MM.1S (cell line): Measurements from ENCODE around the gene RBPMS2.

Experiments
- DNase-seq: peaks from one replicate; pipeline ENCODE4 v3.0.0-alpha.2; 2015
- H2AFZ ChIP-seq: fragments of 300-600 bp; sonication (generic); 2 replicates; pipeline ENCODE4 v1.6.0; 2016; ENCODE audit warnings: antibody characterized with exemption, low read length
- H3F3A ChIP-seq: fragments of 300-600 bp; sonication (generic); 2 replicates; pipeline ENCODE4 v1.6.1; 2016; ENCODE audit warnings: mild to moderate bottlenecking, antibody characterized with exemption, low read length, moderate library complexity, mixed read lengths; ENCODE audit not compliant: insufficient read depth
- H3K27ac ChIP-seq: fragments of 300-600 bp; sonication (generic); 2 replicates; pipeline ENCODE4 v1.5.1; 2016; ENCODE audit warnings: mild to moderate bottlenecking, low read length
- H3K27me3 ChIP-seq: fragments of 300-600 bp; sonication (generic); replicated peaks from 2 replicates; pipeline ENCODE4 v1.6.0; 2016; ENCODE audit warnings: low read length; ENCODE audit not compliant: insufficient read depth
- H3K36me3 ChIP-seq: fragments of 300-600 bp; sonication (generic); replicated peaks from 2 replicates; pipeline ENCODE4 v1.6.1; 2016; ENCODE audit warnings: mild to moderate bottlenecking, low read length, mixed read lengths; ENCODE audit not compliant: insufficient read depth
- H3K4me1 ChIP-seq: fragments of 300-600 bp; sonication (generic); 2 replicates; pipeline ENCODE4 v1.6.1; 2016; ENCODE audit warnings: low read length, mixed read lengths
- H3K4me2 ChIP-seq: fragments of 300-600 bp; sonication (generic); 2 replicates; pipeline ENCODE4 v1.6.0; 2016; ENCODE audit warnings: low read depth, low read length
- H3K4me3 ChIP-seq: fragments of 300-600 bp; sonication (generic); 2 replicates; pipeline ENCODE4 v1.5.1; 2016; ENCODE audit warnings: low read length, mixed read lengths
- H3K79me2 ChIP-seq: fragments of 300-600 bp; sonication (generic); 2 replicates; pipeline ENCODE4 v1.6.1; 2016; ENCODE audit warnings: mixed run types, low read length, mixed read lengths
- H3K9ac ChIP-seq: fragments of 300-600 bp; sonication (generic); 2 replicates; pipeline ENCODE4 v1.6.1; 2016; ENCODE audit warnings: low read length, mixed read lengths
- H3K9me2 ChIP-seq: fragments of 300-600 bp; sonication (generic); replicated peaks from 2 replicates; pipeline ENCODE4 v1.6.1; 2016; ENCODE audit warnings: mild to moderate bottlenecking, low read length, mixed read lengths; ENCODE audit not compliant: insufficient read depth
- H3K9me3 ChIP-seq: fragments of 300-600 bp; sonication (generic); replicated peaks from 2 replicates; pipeline ENCODE4 v1.6.1; 2016; ENCODE audit warnings: mild to moderate bottlenecking, low read length, mixed read lengths; ENCODE audit not compliant: insufficient read depth
- H4K20me1 ChIP-seq: fragments of 300-600 bp; sonication (generic); 2 replicates; pipeline ENCODE4 v1.6.1; 2016; ENCODE audit warnings: mild to moderate bottlenecking, low read length, moderate library complexity, mixed read lengths; ENCODE audit not compliant: insufficient read depth
- EZH2 ChIP-seq: fragments of 300-600 bp; sonication (generic); optimal IDR thresholded peaks from 2 replicates; pipeline ENCODE3; 2017; ENCODE audit warnings: low read depth, mild to moderate bottlenecking, antibody characterized with exemption, low read length, mixed read lengths
- EZH2phosphoT487 ChIP-seq: fragments of 300-600 bp; sonication (generic); IDR thresholded peaks from 2 replicates; pipeline ENCODE4 v1.6.1; 2018; ENCODE audit warnings: antibody characterized with exemption, low read length
- TF ChIP-seq, protein P1 (sequence below): fragments of 300-600 bp; sonication (generic); IDR thresholded peaks from 2 replicates; pipeline ENCODE4 v1.5.1; 2016; ENCODE audit warnings: antibody characterized with exemption, low read length, mixed read lengths

The RBPMS2 gene

DNA sequence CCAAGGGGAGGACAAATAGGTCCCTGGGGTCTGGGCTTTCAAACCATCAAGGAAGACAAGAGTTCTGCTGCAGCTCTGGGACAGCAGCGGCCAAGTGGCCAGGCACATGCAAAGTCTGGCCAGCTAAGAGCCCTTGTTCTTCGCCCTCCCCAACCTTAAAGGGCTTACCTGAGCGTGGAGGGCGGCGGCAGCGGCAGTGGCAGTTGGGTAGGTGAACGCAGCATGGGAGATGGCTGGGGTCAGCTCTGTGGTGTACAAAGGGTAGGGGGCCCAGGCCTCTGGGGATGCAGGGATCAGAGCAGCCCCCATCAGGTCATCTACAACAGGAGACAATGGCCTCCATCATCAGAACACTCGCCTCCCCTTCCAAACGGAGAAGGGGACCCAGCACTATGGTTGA, 27.1 kb downstream of the RBPMS2 start:
- Histone ChIP-seq H3F3A (no peaks in the 10 kb centered on the region), H3K79me2 (no peaks in the 10 kb centered on the region), H3K9me3 (no peaks in the 10 kb centered on the region), H2AFZ (no peak overlapping the region), H3K4me3 (no peak overlapping the region), H3K4me2 (no peak overlapping the region), H3K4me1 (no peaks in the 10 kb centered on the region), H3K9ac (no peak overlapping the region), H3K27ac (no peak overlapping the region), H3K9me2 (no peaks in the 10 kb centered on the region), H3K27me3 (peaks cover 17% of the 10 kb centered on the region), H4K20me1 (no peaks in the 10 kb centered on the region), H3K36me3 (no peaks in the 10 kb centered on the region)
- TF ChIP-seq EZH2phosphoT487 (no peak), EZH2 (no peak)
- TF ChIP-seq, protein P1, sequence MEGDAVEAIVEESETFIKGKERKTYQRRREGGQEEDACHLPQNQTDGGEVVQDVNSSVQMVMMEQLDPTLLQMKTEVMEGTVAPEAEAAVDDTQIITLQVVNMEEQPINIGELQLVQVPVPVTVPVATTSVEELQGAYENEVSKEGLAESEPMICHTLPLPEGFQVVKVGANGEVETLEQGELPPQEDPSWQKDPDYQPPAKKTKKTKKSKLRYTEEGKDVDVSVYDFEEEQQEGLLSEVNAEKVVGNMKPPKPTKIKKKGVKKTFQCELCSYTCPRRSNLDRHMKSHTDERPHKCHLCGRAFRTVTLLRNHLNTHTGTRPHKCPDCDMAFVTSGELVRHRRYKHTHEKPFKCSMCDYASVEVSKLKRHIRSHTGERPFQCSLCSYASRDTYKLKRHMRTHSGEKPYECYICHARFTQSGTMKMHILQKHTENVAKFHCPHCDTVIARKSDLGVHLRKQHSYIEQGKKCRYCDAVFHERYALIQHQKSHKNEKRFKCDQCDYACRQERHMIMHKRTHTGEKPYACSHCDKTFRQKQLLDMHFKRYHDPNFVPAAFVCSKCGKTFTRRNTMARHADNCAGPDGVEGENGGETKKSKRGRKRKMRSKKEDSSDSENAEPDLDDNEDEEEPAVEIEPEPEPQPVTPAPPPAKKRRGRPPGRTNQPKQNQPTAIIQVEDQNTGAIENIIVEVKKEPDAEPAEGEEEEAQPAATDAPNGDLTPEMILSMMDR = no peak
- DNase-seq = no peak

DNA sequence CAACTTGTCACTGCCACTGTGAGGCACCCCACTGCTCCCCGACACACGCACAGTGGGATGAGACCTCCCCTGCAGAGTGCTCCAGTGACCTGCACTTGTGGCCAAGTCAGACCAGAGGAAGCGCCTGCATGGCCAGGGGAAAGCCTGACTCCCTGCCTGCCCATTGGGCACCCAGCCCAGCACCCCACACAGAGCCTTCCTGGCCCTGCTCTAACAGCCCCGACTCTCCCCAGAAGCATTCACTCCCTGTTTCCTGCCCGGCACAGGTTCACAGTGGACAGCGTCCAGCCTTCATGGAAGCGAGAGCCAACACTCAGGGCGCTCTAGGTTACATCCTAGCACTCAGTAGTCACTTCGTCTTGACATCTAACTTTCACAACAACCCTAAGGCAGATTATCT, 27.8 kb downstream of the RBPMS2 start:
- H3K9me2 ChIP-seq = no peaks in the 10 kb centered on the region
- no peak overlapping the region for H2AFZ ChIP-seq
- peaks cover 17% of the 10 kb centered on the region for H3K27me3 ChIP-seq
- no peaks in the 10 kb centered on the region for H3K79me2 ChIP-seq
- no peaks in the 10 kb centered on the region for H3K9me3 ChIP-seq
- no peaks in the 10 kb centered on the region for H3K4me1 ChIP-seq
- H3K36me3 ChIP-seq = no peaks in the 10 kb centered on the region
- DNase-seq = no peak
- no peak overlapping the region for H3K27ac ChIP-seq
- no peak overlapping the region for H3K9ac ChIP-seq
- H3K4me2 ChIP-seq = no peak overlapping the region
- no peak overlapping the region for H3K4me3 ChIP-seq
- H4K20me1 ChIP-seq = no peaks in the 10 kb centered on the region
- H3F3A ChIP-seq = no peaks in the 10 kb centered on the region
- TF ChIP-seq, protein P1 = no peak

DNA sequence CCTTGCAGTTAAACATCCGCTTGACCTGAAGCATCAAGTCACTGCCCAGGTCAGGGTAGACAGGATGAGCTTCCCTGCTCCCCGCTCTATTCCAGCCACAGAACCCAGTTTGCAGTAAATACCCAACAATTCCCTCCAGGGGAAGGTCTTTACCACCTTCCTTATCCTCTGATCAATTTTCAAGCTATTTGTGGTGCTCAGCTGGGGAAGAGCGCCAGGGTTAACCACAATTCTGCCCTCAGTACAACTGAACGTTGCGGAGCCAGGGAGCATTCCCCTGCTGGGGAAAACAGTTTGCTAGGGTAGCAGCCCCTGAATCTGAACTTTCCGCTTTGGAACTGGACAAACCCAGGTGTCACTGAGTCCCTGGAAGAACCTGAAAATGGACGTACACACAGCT, 28.5 kb downstream of the RBPMS2 start:
- Histone ChIP-seq H4K20me1 (no peaks in the 10 kb centered on the region), H3K9ac (no peak overlapping the region), H3K79me2 (no peaks in the 10 kb centered on the region), H3K27me3 (peaks cover 17% of the 10 kb centered on the region), H3K4me3 (no peak overlapping the region), H2AFZ (no peak overlapping the region), H3F3A (no peaks in the 10 kb centered on the region), H3K27ac (no peak overlapping the region), H3K4me2 (no peak overlapping the region), H3K36me3 (no peaks in the 10 kb centered on the region), H3K4me1 (no peaks in the 10 kb centered on the region), H3K9me2 (no peaks in the 10 kb centered on the region), H3K9me3 (no peaks in the 10 kb centered on the region)
- TF ChIP-seq, protein P1 = no peak
- TF ChIP-seq EZH2 (no peak), EZH2phosphoT487 (no peak)
- DNase-seq = no peak

DNA sequence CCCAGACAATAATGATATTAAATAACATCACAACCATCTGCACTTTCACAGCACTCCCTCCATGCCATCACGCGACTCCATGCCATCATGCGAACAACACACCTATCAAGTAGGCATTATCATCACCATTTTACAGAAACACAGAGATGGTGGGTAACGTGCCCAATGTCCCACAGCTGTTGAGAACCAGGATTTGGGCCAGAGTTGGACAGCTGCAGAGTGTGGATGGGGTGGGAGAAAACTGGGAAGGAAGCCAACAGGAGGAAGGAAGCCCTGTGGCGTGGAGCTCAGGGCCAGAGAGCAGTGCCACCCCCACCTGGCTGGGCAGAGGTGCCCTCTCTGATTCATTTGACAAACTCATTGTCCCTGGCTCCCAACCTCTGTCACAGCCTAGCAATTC, 29.0 kb downstream of the RBPMS2 start:
- Histone ChIP-seq H3K36me3 (no peaks in the 10 kb centered on the region), H2AFZ (no peak overlapping the region), H3K9me2 (no peaks in the 10 kb centered on the region), H4K20me1 (no peaks in the 10 kb centered on the region), H3K4me2 (no peak overlapping the region), H3F3A (no peaks in the 10 kb centered on the region), H3K4me3 (no peak overlapping the region), H3K9me3 (no peaks in the 10 kb centered on the region), H3K27me3 (peaks cover 15% of the 10 kb centered on the region), H3K79me2 (no peaks in the 10 kb centered on the region), H3K27ac (no peak overlapping the region), H3K4me1 (no peaks in the 10 kb centered on the region), H3K9ac (no peak overlapping the region)
- DNase-seq = no peak
- TF ChIP-seq EZH2 (no peak), EZH2phosphoT487 (no peak)
- TF ChIP-seq, protein P1 = no peak
